ENCODE measurements around the gene ALG9. TPM values are rescaled to one million over a fixed set of nuclear protein-coding genes. Genes with fewer than 3 reads are reported as not detected.

ALG9 gene, protein sequence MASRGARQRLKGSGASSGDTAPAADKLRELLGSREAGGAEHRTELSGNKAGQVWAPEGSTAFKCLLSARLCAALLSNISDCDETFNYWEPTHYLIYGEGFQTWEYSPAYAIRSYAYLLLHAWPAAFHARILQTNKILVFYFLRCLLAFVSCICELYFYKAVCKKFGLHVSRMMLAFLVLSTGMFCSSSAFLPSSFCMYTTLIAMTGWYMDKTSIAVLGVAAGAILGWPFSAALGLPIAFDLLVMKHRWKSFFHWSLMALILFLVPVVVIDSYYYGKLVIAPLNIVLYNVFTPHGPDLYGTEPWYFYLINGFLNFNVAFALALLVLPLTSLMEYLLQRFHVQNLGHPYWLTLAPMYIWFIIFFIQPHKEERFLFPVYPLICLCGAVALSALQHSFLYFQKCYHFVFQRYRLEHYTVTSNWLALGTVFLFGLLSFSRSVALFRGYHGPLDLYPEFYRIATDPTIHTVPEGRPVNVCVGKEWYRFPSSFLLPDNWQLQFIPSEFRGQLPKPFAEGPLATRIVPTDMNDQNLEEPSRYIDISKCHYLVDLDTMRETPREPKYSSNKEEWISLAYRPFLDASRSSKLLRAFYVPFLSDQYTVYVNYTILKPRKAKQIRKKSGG
- 10 to 100 TPM; 24.0 to 40.5 TPM for total RNA-seq

- Mint-ChIP-seq H3K36me3 (peaks cover 10 to 31% of the 10 kb centered on the region in 2 donors), H3K9me3 (no peaks in the 10 kb centered on the region), H3K27ac (peak within 1 kb of the TSS; percentile 90 to 93)
- DNase-seq (ENCODE audit: low spot score in 2 of 2) (peak; percentile 81 to 91), ATAC-seq (peak; percentile 94 to 95)
Observed at GRCh38 chr11:111870886-111871692, at the start of gene ALG9. ALG9 (minus strand) TSS chr11:111871581; CDS start chr11:111871482, 99 bp downstream.

DNA sequence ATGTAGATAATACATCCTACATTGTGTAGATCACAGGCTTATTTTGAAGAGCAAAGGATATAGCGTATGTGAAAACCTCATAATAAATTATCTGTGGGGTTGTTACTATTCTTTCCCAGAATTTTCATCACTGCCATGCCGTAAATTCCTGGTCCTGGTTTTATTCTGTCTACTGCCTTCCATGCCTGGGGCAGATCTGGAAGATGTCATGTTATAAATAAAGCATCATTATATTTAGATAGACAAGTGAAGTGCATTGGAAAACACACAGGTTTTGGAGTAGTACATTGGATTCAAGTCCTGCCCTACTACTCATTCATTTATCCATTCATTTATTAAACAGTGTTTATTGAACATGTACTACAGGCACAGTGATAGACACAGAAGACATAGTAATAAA, 49.5 kb upstream of the ALG9 start:
- DNase-seq (ENCODE audit: low spot score in 2 of 2) (no peak), ATAC-seq (no peak)
- H3K27ac Mint-ChIP-seq = no peak overlapping the region
- H3K9me3 Mint-ChIP-seq = no peaks in the 10 kb centered on the region
- no peaks in the 10 kb centered on the region for H3K36me3 Mint-ChIP-seq

DNA sequence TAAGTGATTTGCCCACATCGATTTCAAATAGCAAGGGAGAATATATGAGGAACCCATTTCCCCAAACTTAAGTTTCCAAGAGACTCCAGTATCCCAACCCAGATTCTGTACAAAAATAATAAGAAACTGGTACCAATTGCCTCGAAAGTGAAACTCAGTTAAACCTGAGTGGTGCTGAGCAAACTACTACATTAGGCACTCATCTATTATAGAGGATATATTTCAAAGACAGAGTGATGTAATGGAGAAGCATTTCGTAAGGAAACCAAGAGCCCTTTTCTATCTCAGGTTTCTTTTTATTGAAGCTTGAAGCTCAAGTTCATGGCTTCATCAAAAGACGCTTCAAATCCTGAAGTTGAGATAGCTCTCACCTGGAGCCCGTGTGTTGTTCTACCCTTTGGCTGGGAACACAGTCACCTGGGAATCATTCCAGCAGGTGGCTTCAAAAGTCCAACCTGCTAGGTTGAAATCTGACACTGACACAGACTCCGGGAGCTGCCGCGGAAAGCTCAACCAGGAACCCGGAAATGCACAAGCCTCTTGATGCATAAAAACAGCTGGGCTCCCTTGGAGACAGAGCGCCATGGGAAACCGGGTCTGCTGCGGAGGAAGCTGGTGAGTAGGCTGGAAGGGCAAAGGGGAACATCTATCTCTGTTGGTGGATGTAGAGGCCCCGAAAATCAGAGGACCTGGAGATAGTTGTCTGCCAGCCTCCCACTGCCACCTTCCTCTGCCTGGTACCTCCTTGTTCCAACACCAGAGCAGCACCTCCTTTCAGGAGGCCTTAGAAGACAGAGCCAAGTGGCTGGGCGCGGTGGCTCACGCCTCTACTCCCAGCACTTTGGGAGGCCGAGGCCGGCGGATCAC, 47.2 kb upstream of the ALG9 start, which contains the start of gene C11orf52:
C11orf52 (plus strand) TSS at position 524 of the 867 bp plus-strand sequence; CDS start at position 584, 60 bp downstream.
- DNase-seq (ENCODE audit: low spot score in 2 of 2) (no peak), ATAC-seq (no peak)
- no peak within 1 kb of the TSS for H3K27ac Mint-ChIP-seq
- H3K36me3 Mint-ChIP-seq = no peaks in the 10 kb centered on the region
- no peaks in the 10 kb centered on the region for H3K9me3 Mint-ChIP-seq

DNA sequence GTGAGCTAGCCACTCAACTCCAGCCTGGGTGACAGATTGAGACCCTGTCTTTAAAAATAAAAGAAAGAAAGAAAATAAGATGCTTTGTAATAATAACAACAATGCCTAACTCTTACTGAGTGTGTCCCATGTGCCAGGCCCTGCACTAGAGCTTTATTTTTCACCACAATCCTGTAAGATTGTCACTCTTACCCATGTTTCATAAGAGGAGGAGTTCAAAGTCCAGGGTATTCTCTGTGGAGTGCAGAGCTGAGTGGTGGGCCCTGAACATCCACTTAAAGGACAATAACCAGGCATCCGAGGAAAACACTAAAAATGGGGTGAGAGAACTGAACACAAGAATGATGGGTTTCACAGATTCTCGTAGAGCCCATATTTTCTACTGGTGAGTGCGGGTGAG, 46.4 kb upstream of the ALG9 start:
- no peak for ATAC-seq

GRCh38 chr11:111917312-111917711, 45.9 kb upstream of the ALG9 start:
- Mint-ChIP-seq H3K9me3 (no peaks in the 10 kb centered on the region), H3K27ac (no peak overlapping the region), H3K36me3 (no peaks in the 10 kb centered on the region)
- DNase-seq (ENCODE audit: low spot score in 2 of 2) = no peak
- ATAC-seq = no peak

More for the DNA sequence above, 46.4 kb upstream of the ALG9 start:
- Mint-ChIP-seq H3K36me3 (no peaks in the 10 kb centered on the region), H3K9me3 (no peaks in the 10 kb centered on the region), H3K27ac (no peak overlapping the region)
- DNase-seq (ENCODE audit: low spot score in 2 of 2) = no peak

GRCh38 chr11:111916768-111917167, 45.4 kb upstream of the ALG9 start:
- DNase-seq (ENCODE audit: low spot score in 2 of 2) (no peak), ATAC-seq (no peak)
- no peaks in the 10 kb centered on the region for H3K36me3 Mint-ChIP-seq
- H3K9me3 Mint-ChIP-seq = no peaks in the 10 kb centered on the region
- H3K27ac Mint-ChIP-seq = no peak overlapping the region

- no peak for ATAC-seq
- H3K27ac Mint-ChIP-seq = no peak overlapping the region
- no peaks in the 10 kb centered on the region for H3K9me3 Mint-ChIP-seq
- no peaks in the 10 kb centered on the region for H3K36me3 Mint-ChIP-seq
- no peak for DNase-seq (ENCODE audit: low spot score in 2 of 2)
Observed at GRCh38 chr11:111913997-111914396, 42.6 kb upstream of the ALG9 start.

DNA sequence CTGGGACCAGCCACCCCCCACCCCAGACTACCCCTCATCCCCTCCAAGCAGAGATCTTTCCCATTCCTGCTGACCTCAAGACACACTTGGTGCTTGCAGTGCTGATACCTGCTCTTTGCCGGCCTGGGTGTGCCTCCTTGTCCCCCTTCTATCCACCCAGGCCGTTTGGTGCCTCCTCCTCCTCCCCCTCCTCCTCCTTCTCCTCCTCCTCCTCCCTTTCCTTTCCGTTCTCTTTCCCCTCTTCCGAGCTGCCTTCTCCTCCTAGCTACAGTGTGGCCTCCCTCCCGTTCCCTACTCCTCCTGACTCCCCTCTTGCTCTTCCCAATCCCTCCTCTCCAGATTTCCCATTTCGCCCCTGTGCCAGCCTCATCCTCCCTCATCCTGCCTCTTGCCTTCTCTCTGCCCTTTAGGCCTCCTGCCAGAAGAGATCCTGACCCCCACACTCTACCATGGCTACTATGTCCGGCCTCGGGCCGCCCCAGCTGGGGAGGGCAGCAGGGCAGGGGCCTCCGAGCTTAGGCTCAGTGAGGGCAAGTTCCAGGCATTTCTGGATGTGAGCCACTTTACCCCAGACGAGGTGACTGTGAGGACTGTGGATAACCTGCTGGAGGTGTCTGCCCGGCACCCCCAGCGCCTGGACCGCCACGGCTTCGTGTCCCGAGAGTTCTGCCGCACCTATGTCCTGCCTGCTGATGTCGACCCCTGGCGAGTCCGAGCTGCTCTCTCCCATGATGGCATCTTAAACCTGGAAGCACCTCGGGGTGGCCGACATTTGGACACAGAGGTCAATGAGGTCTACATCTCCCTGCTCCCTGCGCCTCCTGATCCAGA, 41.9 kb upstream of the ALG9 start:
- H3K9me3 Mint-ChIP-seq = no peaks in the 10 kb centered on the region
- H3K27ac Mint-ChIP-seq = no peak overlapping the region
- ATAC-seq (no peak), DNase-seq (ENCODE audit: low spot score in 2 of 2) (no peak)
- H3K36me3 Mint-ChIP-seq = no peaks in the 10 kb centered on the region

- ATAC-seq (no peak), DNase-seq (ENCODE audit: low spot score in 2 of 2) (no peak)
- Mint-ChIP-seq H3K9me3 (no peaks in the 10 kb centered on the region), H3K36me3 (no peaks in the 10 kb centered on the region), H3K27ac (no peak within 1 kb of the TSS)
Observed at GRCh38 chr11:111912535-111912934, 41.2 kb upstream of the ALG9 start, which contains the start of gene HSPB2. HSPB2 (plus strand) TSS chr11:111912734; CDS start chr11:111912830, 96 bp downstream.

GRCh38 chr11:111911563-111912401, 40.4 kb upstream of the ALG9 start, which contains the start of gene CRYAB:
CRYAB (minus strand) TSS chr11:111911770; CDS start chr11:111911724, 46 bp downstream.
- DNase-seq (ENCODE audit: low spot score in 2 of 2) (no peak), ATAC-seq (no peak)
- Mint-ChIP-seq H3K36me3 (no peaks in the 10 kb centered on the region), H3K9me3 (no peaks in the 10 kb centered on the region), H3K27ac (peak within 1 kb of the TSS in 1 of 2 donors; percentile 24)

DNA sequence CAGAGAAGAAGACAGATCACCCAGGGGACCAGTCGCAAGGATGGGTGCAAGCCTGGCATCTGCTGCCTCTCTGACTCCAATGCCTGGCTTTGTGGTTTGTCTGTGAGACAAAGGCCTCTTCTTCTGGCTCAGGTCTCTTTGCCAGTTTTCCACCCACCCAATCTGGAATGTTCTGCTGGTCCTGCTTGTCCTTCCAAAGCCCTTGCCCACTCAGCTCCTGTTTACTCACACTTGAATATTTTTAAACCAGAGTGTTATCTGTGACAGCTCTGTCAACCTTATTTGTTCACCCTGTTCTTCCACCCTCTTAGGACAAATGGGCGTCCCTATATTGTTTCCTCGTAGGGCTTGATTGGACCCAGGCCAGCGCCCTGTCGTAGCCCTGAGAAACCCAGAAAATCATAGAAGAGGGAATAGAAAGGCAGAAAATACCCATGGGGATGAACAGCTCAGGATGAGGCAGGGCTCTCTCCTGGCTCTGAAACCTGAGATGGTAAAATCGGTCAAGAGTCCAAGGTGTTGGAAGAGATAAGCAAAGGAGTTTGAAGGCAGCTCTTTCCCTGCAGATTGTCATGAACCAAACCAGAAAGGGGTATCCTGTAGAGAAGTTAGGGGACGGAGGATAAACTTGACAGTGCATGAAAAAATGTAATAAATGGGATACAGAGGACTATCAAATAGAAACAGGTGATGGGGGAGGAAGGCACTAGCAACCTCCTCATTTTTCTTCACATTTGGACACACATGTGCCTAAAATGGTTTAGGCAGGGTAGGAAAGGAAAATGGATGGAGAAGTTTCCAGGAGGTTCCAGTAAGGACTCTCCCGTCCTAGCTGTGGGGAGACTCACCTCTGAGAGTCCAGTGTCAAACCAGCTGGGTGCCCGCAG, 39.5 kb upstream of the ALG9 start:
- Mint-ChIP-seq H3K27ac (peak overlapping the region in 1 of 2 donors; percentile 24), H3K9me3 (no peaks in the 10 kb centered on the region), H3K36me3 (no peaks in the 10 kb centered on the region)
- ATAC-seq (no peak), DNase-seq (ENCODE audit: low spot score in 2 of 2) (no peak)

DNA sequence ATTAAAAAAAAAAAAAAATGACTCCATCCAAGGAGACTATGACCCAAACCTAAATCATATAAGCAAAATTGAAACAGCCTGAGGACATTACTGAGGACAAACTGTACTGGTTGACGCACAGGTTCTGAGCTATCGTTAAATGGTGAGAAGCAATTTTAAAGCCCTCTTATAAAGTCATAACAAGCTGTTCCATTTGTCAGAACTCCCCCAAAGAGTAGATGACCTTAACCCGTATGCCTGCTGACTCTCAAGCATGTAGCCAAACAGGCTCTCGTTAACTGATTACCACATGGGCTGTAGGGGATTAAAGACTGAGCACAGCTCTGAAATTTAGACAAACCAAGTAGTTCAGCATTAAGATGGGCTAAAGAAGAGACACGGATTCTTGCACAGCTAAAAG, 38.0 kb upstream of the ALG9 start:
- no peak for ATAC-seq
- Mint-ChIP-seq H3K27ac (no peak overlapping the region), H3K36me3 (peaks cover 0 to 5% of the 10 kb centered on the region in 2 donors), H3K9me3 (no peaks in the 10 kb centered on the region)
- no peak for DNase-seq (ENCODE audit: low spot score in 2 of 2)

DNA sequence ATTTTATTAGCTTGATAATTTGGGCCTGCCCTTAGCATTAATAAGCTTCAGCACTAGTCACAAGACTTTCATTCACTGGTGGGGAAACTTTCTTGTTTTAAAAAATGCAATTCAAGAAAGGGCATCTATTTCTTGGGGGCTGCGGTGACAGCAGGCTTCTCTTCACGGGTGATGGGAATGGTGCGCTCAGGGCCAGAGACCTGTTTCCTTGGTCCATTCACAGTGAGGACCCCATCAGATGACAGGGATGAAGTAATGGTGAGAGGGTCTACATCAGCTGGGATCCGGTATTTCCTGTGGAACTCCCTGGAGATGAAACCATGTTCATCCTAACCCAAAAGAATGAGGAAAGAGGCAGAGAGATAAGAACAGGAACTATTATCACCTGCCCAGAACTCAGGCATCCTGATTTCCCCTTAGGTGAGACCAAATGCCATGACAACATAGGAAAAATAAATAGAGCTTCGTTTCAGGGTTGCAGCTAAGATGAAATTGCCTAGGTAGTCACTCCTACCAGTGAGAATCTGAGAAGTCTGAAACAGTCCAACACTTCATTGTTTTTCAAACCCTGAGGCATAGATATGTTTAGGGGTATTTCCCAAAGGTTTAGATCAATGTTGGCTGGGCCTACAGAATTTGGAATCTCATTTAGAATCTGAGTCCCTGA, 37.4 kb upstream of the ALG9 start:
- no peak overlapping the region for H3K27ac Mint-ChIP-seq
- H3K36me3 Mint-ChIP-seq = peaks cover 0 to 5% of the 10 kb centered on the region in 2 donors
- DNase-seq (ENCODE audit: low spot score in 2 of 2) = no peak
- no peaks in the 10 kb centered on the region for H3K9me3 Mint-ChIP-seq
- ATAC-seq = no peak

Data from activated naive CD4-positive, alpha-beta T cell treated with anti-CD3 and anti-CD28 coated beads, Interleukin-2, amount 50 U/mL, for 72 hours (primary cell).